Right lobe of liver (tissue), 6 donors: ENCODE results near the gene CDON. TPM values are rescaled to one million over a fixed set of nuclear protein-coding genes. Genes with fewer than 3 reads are reported as not detected.

Source experiments
- ATAC-seq, 4 donors: fragments of 200-7000 bp; cut with Tn5 transposase; one replicate each; pipeline ENCODE4 v1.9.1; 2020; ENCODE audit warnings: mild to moderate bottlenecking in 4 of 4, moderate library complexity in 4 of 4
- DNase-seq, 3 donors: peaks; one replicate each; pipeline ENCODE4 v3.0.0-alpha.2; 2020
- H3K27ac ChIP-seq, 3 donors: fragments of 200-600 bp; one replicate each; pipeline ENCODE4 v1.8.0; 2022
- H3K27me3 ChIP-seq, 2 donors: fragments of 200-600 bp; one replicate each; pipeline ENCODE4 v1.8.0; 2022
- H3K36me3 ChIP-seq, 4 donors: fragments of 200-600 bp; sonication (generic) in 1 of 4; one replicate each; pipeline versions ENCODE4 v1.5.1 to v1.8.0; 2017 to 2022; ENCODE audit warnings: control low read depth in 1 of 4
- H3K4me1 ChIP-seq, 4 donors: fragments of 200-600 bp; sonication (generic) in 1 of 4; one replicate each; pipeline versions ENCODE4 v1.5.1 to v1.8.0; 2017 to 2022; ENCODE audit warnings: control low read depth in 1 of 4
- H3K4me3 ChIP-seq, 3 donors: fragments of 200-600 bp; one replicate each; pipeline ENCODE4 v1.8.0; 2022
- H3K9me3 ChIP-seq, 4 donors: fragments of 200-600 bp; sonication (generic) in 1 of 4; one replicate each; pipeline versions ENCODE4 v1.5.1 to v1.8.0; 2017 to 2022; ENCODE audit warnings: control low read depth in 1 of 4
- CTCF ChIP-seq, 4 donors: fragments of 200-600 bp in 3 of 4; fragments of 450-650 bp in 1 of 4; IDR thresholded peaks; one replicate each; pipeline versions ENCODE4 v1.5.1 to v1.8.0; 2016 to 2022; ENCODE audit warnings: antibody characterized with exemption in 4 of 4, mild to moderate bottlenecking in 2 of 4
- POLR2A ChIP-seq: fragments of 450-650 bp; IDR thresholded peaks from one replicate; pipeline ENCODE4 v1.6.1; 2017; ENCODE audit warnings: antibody characterized with exemption, mild to moderate bottlenecking
- WGBS: methylation state at CpG from one replicate; pipeline ENCODE4 v1.1.6; 2018; ENCODE audit warnings: low coverage, low lambda C conversion rate; ENCODE audit not compliant: insufficient coverage; ENCODE audit errors: missing lambda C conversion rate; 5-methylcytosine and 5-hydroxymethylcytosine counted together
- intact Hi-C, 2 donors: fragments of 100-400 bp; cut with DNase I; formaldehyde crosslinking; loops; one replicate each; pipeline versions ENCODE4 v1.11.2 to v1.14.1; 2022
- total RNA-seq, 6 experiments: library from RNA; depleted of rRNA in 2 of 6; stranded (reverse); fragments of >200 nt in 2 of 6; fragmentation: NEBNext Ultra II Directional in 3 of 6; extraction: Animal tissue kit (Norgen Biotek cat#: 25700) in 3 of 6; gene quantifications; one replicate each; pipeline versions ENCODE4 v1.1.0 to v1.2.4, GENCODE V29; 2016 to 2023
- donor health status: DM: no; HTN: yes; CAD: no.
- donor health status: DM: no; HTN: no; CAD: no.
- donor health status: DM: no; HTN: no; CAD: no.
- donor health status: DM: no; HTN: yes; CAD: no.
- donor health status: DM: no; HTN: yes; CAD: no.

CDON gene
- total RNA-seq, 6 experiments from 2014 or later = 1.8 to 4.1 (median 3.3) TPM

- DNase-seq (no peak), ATAC-seq (peak in 1 of 4 donors; percentile 20)
- Histone ChIP-seq H3K4me3 (no peak overlapping the region), H3K9me3 (no peaks in the 10 kb centered on the region), H3K4me1 (peaks cover 0 to 19% (median 7%) of the 10 kb centered on the region in 4 donors), H3K36me3 (no peaks in the 10 kb centered on the region), H3K27me3 (no peaks in the 10 kb centered on the region), H3K27ac (no peak overlapping the region)
- TF ChIP-seq CTCF (IDR thresholded peaks at IDR 0.05) (no peak), POLR2A (no peak)
- intact Hi-C loops = no loop called here
- WGBS = 55% methylated on average over 2 of the region's 2 CpGs
Observed at GRCh38 chr11:126060757-126061171, 1.9 kb downstream of the CDON start.

- H3K4me3 ChIP-seq = no peak overlapping the region
- 65% methylated on average over 10 of the region's 10 CpGs for WGBS
- intact Hi-C loops = no loop called here
Observed at GRCh38 chr11:126059238-126059781, 3.4 kb downstream of the CDON start.

GRCh38 chr11:126058105-126058874 is 4.4 kb downstream of the CDON start:
- no peak overlapping the region for H3K27ac ChIP-seq
- no peak for ATAC-seq
- H3K4me1 ChIP-seq = peaks cover 0 to 19% (median 7%) of the 10 kb centered on the region in 4 donors
- H3K27me3 ChIP-seq = no peaks in the 10 kb centered on the region
- no peaks in the 10 kb centered on the region for H3K36me3 ChIP-seq
- DNase-seq = no peak
- H3K4me3 ChIP-seq = no peak overlapping the region
- intact Hi-C loops = no loop called here
- no peak for TF ChIP-seq CTCF (IDR thresholded peaks at IDR 0.05)
- TF ChIP-seq POLR2A = no peak
- no peaks in the 10 kb centered on the region for H3K9me3 ChIP-seq
- 87% methylated on average over 6 of the region's 6 CpGs for WGBS

More at GRCh38 chr11:126059238-126059781, 3.4 kb downstream of the CDON start:
- ATAC-seq (no peak), DNase-seq (no peak)
- H3K9me3 ChIP-seq = no peaks in the 10 kb centered on the region
- H3K27ac ChIP-seq = no peak overlapping the region
- no peaks in the 10 kb centered on the region for H3K27me3 ChIP-seq
- H3K36me3 ChIP-seq = no peaks in the 10 kb centered on the region
- TF ChIP-seq CTCF (IDR thresholded peaks at IDR 0.05) = no peak
- TF ChIP-seq POLR2A = no peak
- H3K4me1 ChIP-seq = peaks cover 0 to 19% (median 7%) of the 10 kb centered on the region in 4 donors

GRCh38 chr11:126054882-126055281 is 7.8 kb downstream of the CDON start:
- ATAC-seq = no peak
- DNase-seq = no peak
- Histone ChIP-seq H3K4me3 (no peak overlapping the region), H3K9me3 (no peaks in the 10 kb centered on the region), H3K36me3 (no peaks in the 10 kb centered on the region), H3K27ac (no peak overlapping the region), H3K4me1 (no peaks in the 10 kb centered on the region), H3K27me3 (no peaks in the 10 kb centered on the region)
- intact Hi-C loops = no loop called here
- 89% methylated on average over 4 of the region's 5 CpGs for WGBS
- TF ChIP-seq POLR2A = no peak
- TF ChIP-seq CTCF (IDR thresholded peaks at IDR 0.05) = no peak
